Erythroblast (primary cell): ENCODE measurements around the gene TOP2A.

Source experiments
- GATA1 ChIP-seq: IDR thresholded peaks from 2 replicates; pipeline ENCODE4 v1.6.1; 2011; ENCODE audit warnings: low read depth, mild to moderate bottlenecking, control low read depth, low read length, moderate library complexity
- POLR2A ChIP-seq: IDR thresholded peaks from 2 replicates; pipeline ENCODE4 v1.6.1; 2011; ENCODE audit warnings: mild to moderate bottlenecking, low read length

GRCh38 chr17:40452216-40452787, 34.6 kb upstream of the TOP2A start:
- TF ChIP-seq POLR2A, result no peak
- TF ChIP-seq GATA1, result no peak
